PC-9 (cell line): ENCODE results near the gene RACK1. TPM values are rescaled to one million over a fixed set of nuclear protein-coding genes. Genes with fewer than 3 reads are reported as not detected.

Experiments
- BruUV-seq: library from RNA; stranded (reverse); fragments of 400-500 nt; replicated peaks from 2 replicates; lab custom pipeline; 2021; lab: Mats Ljungman, UMichigan
- CTCF ChIA-PET: fragments of 300-600 bp; sonication (Branson Sonifier 250); formaldehyde crosslinking; loops from one replicate; lab custom pipeline; 2022; ENCODE audit warnings: antibody characterized with exemption; lab: Charles Lee
- POLR2A ChIA-PET: fragments of 300-600 bp; sonication (Branson Sonifier 250); formaldehyde crosslinking; loops from one replicate; lab custom pipeline; 2022; ENCODE audit warnings: antibody characterized with exemption; ENCODE audit not compliant: unreplicated experiment; lab: Charles Lee
- DNase-seq, 2 experiments: peaks; one replicate each; pipeline versions ENCODE4 v3.0.0 to v3.0.0-alpha.2; 2015 to 2022; ENCODE audit warnings: mixed read lengths in 1 of 2
- H2AFZ ChIP-seq: fragments of 200-600 bp; sonication (generic); 2 replicates; pipeline ENCODE4 v1.8.1; 2017; ENCODE audit warnings: antibody characterized with exemption
- H3F3A ChIP-seq: fragments of 200-600 bp; sonication (generic); 2 replicates; pipeline ENCODE4 v1.8.1; 2017; ENCODE audit warnings: antibody characterized with exemption, mild to moderate bottlenecking, low read depth; ENCODE audit not compliant: insufficient read depth
- H3K27ac ChIP-seq: fragments of 200-600 bp; sonication (generic); 2 replicates; pipeline ENCODE4 v1.6.1; 2016; ENCODE audit warnings: mixed run types
- H3K27me3 ChIP-seq: fragments of 200-600 bp; sonication (generic); 2 replicates; pipeline ENCODE4 v1.6.1; 2016; ENCODE audit warnings: low read depth, mixed run types; ENCODE audit not compliant: insufficient read depth
- H3K36me3 ChIP-seq: fragments of 200-600 bp; sonication (generic); 2 replicates; pipeline ENCODE4 v1.6.1; 2016; ENCODE audit warnings: low read depth, mixed run types
- H3K4me1 ChIP-seq: fragments of 200-600 bp; sonication (generic); replicated peaks from 2 replicates; pipeline ENCODE4 v1.6.1; 2016; ENCODE audit warnings: mixed run types; ENCODE audit not compliant: insufficient read depth
- H3K4me2 ChIP-seq: fragments of 200-600 bp; sonication (generic); 2 replicates; pipeline ENCODE4 v1.6.1; 2017; ENCODE audit warnings: mixed run types
- H3K4me3 ChIP-seq: fragments of 200-600 bp; sonication (generic); 2 replicates; pipeline ENCODE4 v1.6.1; 2016; ENCODE audit warnings: mixed run types
- H3K79me2 ChIP-seq: fragments of 200-600 bp; sonication (generic); 2 replicates; pipeline ENCODE4 v1.6.1; 2017; ENCODE audit warnings: low read depth, mixed run types
- H3K9me2 ChIP-seq: fragments of 200-600 bp; sonication (generic); 2 replicates; pipeline ENCODE4 v1.8.1; 2017; ENCODE audit warnings: mild to moderate bottlenecking; ENCODE audit not compliant: insufficient read depth
- H3K9me3 ChIP-seq: fragments of 200-600 bp; sonication (generic); 2 replicates; pipeline ENCODE4 v1.8.1; 2016; ENCODE audit warnings: low read depth; ENCODE audit not compliant: insufficient read depth
- H4K20me1 ChIP-seq: fragments of 200-600 bp; sonication (generic); 2 replicates; pipeline ENCODE4 v1.8.1; 2017; ENCODE audit not compliant: insufficient read depth
- CTCF ChIP-seq: fragments of 200-600 bp; sonication (generic); conservative IDR thresholded peaks from 2 replicates; pipeline ENCODE4 v1.6.1; 2017; ENCODE audit warnings: mixed run types, antibody characterized with exemption, mild to moderate bottlenecking, moderate library complexity
- EZH2 ChIP-seq: fragments of 200-600 bp; sonication (generic); IDR thresholded peaks from 2 replicates; pipeline ENCODE4 v1.8.0; 2017; ENCODE audit warnings: antibody characterized with exemption, low read depth
- intact Hi-C: fragments of 100-400 bp; cut with micrococcal nuclease; formaldehyde crosslinking; loops from one replicate; pipeline ENCODE4 v1.10.0; 2022; ENCODE audit not compliant: unreplicated experiment
- total RNA-seq: library from RNA; stranded (reverse); gene quantifications from 2 replicates; pipeline ENCODE4 v1.2.3, GENCODE V29; 2021

Gene RACK1
- total RNA-seq, 1 experiment from 2014 or later: 2,373 TPM

DNA sequence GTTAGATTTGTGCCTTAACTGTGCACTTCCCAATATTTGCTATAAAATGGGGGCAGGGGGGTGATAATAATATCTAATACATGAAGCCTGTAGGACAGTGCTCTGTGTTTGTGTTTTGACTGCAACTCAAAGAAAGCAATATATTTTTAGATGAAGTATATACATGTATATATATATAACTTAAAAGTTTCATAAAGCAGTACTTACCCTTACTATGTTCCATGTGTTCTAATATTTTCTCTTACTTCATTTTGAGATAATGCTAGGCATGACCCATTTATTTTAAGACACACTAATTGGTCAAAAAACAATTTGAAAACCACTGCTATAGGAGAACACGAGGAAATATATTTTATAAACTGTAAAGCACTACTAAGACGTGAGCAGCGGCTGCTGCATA lies 14.9 kb upstream of the RACK1 start:
- Histone ChIP-seq H3K4me2 (peak overlapping the region; percentile 99), H3K9me3 (no peaks in the 10 kb centered on the region), H3K27ac (no peak overlapping the region), H3K79me2 (peaks cover 69% of the 10 kb centered on the region), H3K4me3 (peak overlapping the region; percentile 96; the same call in 1 of the 2 replicates), H3K36me3 (peaks cover 21% of the 10 kb centered on the region; the same call in 1 of the 2 replicates), H3K4me1 (peaks cover 44% of the 10 kb centered on the region), H3F3A (peaks cover 42% of the 10 kb centered on the region), H4K20me1 (peaks cover 51% of the 10 kb centered on the region), H3K27me3 (no peaks in the 10 kb centered on the region), H2AFZ (no peak overlapping the region), H3K9me2 (no peaks in the 10 kb centered on the region)
- ChIA-PET POLR2A (no interaction called here), CTCF (no interaction called here)
- DNase-seq: no peak
- TF ChIP-seq EZH2 (no peak), CTCF (no peak)
- no TSS peak for BruUV-seq
- intact Hi-C loops: no loop called here

- Histone ChIP-seq H3K79me2 (peaks cover 80% of the 10 kb centered on the region), H3K27ac (no peak overlapping the region), H2AFZ (no peak overlapping the region), H3K9me3 (no peaks in the 10 kb centered on the region), H3F3A (peaks cover 42% of the 10 kb centered on the region), H3K4me2 (no peak overlapping the region), H3K27me3 (no peaks in the 10 kb centered on the region), H3K9me2 (no peaks in the 10 kb centered on the region), H3K4me1 (peaks cover 59% of the 10 kb centered on the region), H3K36me3 (peaks cover 30% of the 10 kb centered on the region; the same call in 1 of the 2 replicates), H4K20me1 (peaks cover 70% of the 10 kb centered on the region), H3K4me3 (no peak overlapping the region)
- CTCF ChIA-PET: interaction anchor here (0.6 to 0.7 kb wide), 2 partner anchors 15 to 66 kb away, joined by 11 to 13 read pairs; no protein-coding TSS in a partner anchor
- DNase-seq: no peak
- TSS peak; percentile 2 for BruUV-seq
- POLR2A ChIA-PET: interaction anchor here (0.6 to 0.7 kb wide), 2 partner anchors 23 to 1340 kb away, joined by 4 to 6 read pairs; no protein-coding TSS in a partner anchor
- intact Hi-C loops: no loop called here
- TF ChIP-seq EZH2 (no peak), CTCF (no peak)
These were observed 12.3 kb upstream of the RACK1 start for GRCh38 chr5:181255836-181256578.

- H4K20me1 ChIP-seq: peaks cover 76% of the 10 kb centered on the region
- peaks cover 82% of the 10 kb centered on the region for H3K79me2 ChIP-seq
- no peaks in the 10 kb centered on the region for H3K9me3 ChIP-seq
- intact Hi-C loops: no loop called here
- H3F3A ChIP-seq: peaks cover 42% of the 10 kb centered on the region
- no peaks in the 10 kb centered on the region for H3K27me3 ChIP-seq
- no TSS peak for BruUV-seq
- POLR2A ChIA-PET: interaction anchor here (0.6 to 0.7 kb wide), 3 partner anchors 22 to 48 kb away, joined by 3 to 4 read pairs (median 4); no protein-coding TSS in a partner anchor
- H2AFZ ChIP-seq: no peak overlapping the region
- no peaks in the 10 kb centered on the region for H3K9me2 ChIP-seq
- no peak for DNase-seq
- no peak for TF ChIP-seq EZH2
- no peak for TF ChIP-seq CTCF
- peaks cover 64% of the 10 kb centered on the region for H3K4me1 ChIP-seq
- CTCF ChIA-PET: no interaction called here
- H3K4me2 ChIP-seq: no peak overlapping the region
- no peak overlapping the region for H3K27ac ChIP-seq
- H3K4me3 ChIP-seq: no peak overlapping the region
- H3K36me3 ChIP-seq: peaks cover 30% of the 10 kb centered on the region; the same call in 1 of the 2 replicates
These were observed 11.6 kb upstream of the RACK1 start for GRCh38 chr5:181255276-181255675.
